ENCODE data around the gene PRDM10.
A peak's percentile ranks its signal among the peaks of the same experiment; 100 is the strongest.

The PRDM10 gene

DNA sequence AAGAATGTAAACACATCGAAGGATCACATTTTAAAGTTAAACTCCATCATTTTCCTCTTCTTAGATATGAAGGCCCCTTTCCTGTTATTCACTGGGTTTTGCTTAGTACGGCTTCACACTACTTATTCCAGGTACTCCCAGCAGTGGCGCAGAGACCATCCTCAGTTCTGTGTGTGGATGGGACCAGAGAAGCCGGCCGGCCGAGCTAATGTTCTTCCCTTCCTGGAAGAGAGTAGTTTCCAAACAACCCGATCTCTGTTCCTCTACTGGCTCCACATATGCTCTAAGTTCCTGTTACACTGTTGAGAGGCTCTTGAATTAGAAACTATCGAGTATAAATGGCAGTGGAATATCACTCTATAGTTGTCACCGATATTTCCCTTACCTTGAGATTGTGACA, 106.6 kb downstream of the PRDM10 start:
- DNase-seq (ENCODE audit: extremely low spot score), result no peak
- CTCF ChIA-PET, result no interaction called here
- TF ChIP-seq, protein P1, sequence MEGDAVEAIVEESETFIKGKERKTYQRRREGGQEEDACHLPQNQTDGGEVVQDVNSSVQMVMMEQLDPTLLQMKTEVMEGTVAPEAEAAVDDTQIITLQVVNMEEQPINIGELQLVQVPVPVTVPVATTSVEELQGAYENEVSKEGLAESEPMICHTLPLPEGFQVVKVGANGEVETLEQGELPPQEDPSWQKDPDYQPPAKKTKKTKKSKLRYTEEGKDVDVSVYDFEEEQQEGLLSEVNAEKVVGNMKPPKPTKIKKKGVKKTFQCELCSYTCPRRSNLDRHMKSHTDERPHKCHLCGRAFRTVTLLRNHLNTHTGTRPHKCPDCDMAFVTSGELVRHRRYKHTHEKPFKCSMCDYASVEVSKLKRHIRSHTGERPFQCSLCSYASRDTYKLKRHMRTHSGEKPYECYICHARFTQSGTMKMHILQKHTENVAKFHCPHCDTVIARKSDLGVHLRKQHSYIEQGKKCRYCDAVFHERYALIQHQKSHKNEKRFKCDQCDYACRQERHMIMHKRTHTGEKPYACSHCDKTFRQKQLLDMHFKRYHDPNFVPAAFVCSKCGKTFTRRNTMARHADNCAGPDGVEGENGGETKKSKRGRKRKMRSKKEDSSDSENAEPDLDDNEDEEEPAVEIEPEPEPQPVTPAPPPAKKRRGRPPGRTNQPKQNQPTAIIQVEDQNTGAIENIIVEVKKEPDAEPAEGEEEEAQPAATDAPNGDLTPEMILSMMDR (IDR thresholded peaks at IDR 0.05; ENCODE audit: control extremely low read depth, extremely low read depth, low read depth, missing control alignments), result no peak
- POLR2A ChIA-PET, result interaction anchor here (0.6 kb wide), 1 partner anchor 40 kb away, joined by 4 read pairs; no protein-coding TSS in a partner anchor

DNA sequence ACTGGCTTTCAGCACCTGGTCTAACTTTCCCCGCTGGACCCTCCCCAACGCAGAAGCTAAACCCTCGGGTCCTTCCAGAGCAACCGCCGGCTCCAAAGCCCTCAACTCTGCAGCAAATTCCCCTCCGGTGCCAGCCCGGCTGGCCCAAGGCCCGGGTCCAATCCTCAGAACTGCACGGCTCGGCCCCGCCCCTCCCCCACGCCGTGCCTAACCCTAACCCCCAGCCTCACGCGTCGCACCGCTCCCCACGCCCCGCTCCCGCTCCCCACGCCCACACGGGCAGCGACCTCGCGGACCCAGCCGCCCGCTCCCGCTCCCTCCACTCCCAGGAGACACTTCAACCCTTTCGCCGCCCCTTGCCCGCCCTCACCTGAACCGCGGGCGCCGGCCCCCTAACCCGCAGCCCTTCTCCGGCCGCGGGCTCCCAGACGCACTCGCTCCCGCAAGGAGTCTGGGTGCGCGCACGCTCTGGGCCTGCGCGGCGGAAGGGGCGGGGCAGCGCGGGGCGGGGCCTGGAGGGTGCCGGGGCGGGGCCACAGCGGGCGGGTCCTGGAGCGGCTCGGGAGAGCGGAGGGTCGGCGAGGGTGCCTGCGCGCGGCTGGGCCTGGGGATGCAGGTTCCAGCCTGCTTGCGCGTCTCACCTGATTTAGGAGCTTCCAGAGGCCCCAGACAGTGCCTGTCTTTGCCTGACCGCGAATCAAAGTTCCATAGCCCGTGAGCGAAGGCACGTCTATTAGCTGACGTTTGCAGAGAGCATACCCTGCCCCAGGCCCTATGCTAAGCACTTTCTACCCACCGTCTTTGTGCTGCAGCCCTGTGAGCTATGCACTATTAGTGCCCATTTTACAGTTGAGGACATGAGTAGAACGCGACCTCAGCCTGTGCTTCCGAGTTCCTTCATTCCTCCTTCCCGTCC, 107.3 kb downstream of the PRDM10 start, which contains the start of gene NFRKB:
TSS of gene NFRKB (minus strand) at position 453 of the 916 bp plus-strand sequence. CDS start 2,729 bp downstream, outside the sequence.
- CTCF ChIA-PET, result interaction anchor here (1.0 to 1.4 kb wide), 3 partner anchors 9 to 236 kb away, joined by 3 to 5 read pairs (median 3); no protein-coding TSS in a partner anchor
- TF ChIP-seq, protein P1 (IDR thresholded peaks at IDR 0.05; ENCODE audit: control extremely low read depth, extremely low read depth, low read depth, missing control alignments), result no peak
- POLR2A ChIA-PET, result interaction anchor here (0.6 kb wide), 1 partner anchor 39 kb away, joined by 4 read pairs; no protein-coding TSS in a partner anchor
- DNase-seq (ENCODE audit: extremely low spot score), result peak; percentile 98

DNA sequence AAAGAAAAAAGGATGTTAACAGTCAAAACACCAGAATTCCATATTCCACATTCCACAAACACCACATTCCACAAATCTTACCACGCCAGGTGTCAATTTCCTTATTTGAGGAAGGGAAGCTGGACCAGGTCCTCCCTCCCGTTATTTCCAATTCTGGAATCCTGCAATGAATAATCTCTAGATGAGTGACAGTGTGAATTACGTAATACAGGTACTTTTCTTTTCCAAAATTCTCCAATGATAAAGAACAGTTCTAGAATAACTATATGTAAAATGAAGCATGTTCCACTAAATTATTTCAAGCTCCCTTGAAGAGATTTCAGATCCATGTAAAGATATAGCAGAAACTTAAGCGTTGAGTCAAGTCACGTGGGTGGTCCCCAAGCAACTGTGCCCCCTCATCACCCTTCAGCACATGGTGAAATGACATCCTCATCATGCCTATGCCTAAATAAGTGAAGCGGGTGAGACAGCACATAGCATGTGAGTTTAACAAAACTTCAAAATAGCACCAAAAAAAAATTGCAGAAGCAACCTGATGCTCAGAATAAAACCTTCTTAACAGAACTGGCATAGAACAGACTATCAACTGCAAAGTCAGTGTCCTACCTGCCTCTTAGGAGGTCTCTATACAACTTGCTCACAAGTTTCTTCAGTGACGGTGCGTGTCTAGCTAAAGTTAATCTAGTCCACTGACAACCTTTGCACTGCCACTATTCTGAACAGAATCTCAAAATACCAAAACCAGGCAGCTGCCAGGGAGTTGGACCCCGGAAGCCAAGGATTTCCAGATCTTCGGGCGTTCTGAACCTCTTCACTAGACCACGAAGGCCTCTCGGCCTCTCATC, 108.1 kb downstream of the PRDM10 start:
- ChIA-PET POLR2A (no interaction called here), CTCF (interaction anchor here (1.0 to 1.4 kb wide), 3 partner anchors 10 to 236 kb away, joined by 3 to 5 read pairs (median 3); no protein-coding TSS in a partner anchor)
- TF ChIP-seq, protein P1 (IDR thresholded peaks at IDR 0.05; ENCODE audit: control extremely low read depth, extremely low read depth, low read depth, missing control alignments), result no peak
- DNase-seq (ENCODE audit: extremely low spot score), result peak; percentile 25

DNA sequence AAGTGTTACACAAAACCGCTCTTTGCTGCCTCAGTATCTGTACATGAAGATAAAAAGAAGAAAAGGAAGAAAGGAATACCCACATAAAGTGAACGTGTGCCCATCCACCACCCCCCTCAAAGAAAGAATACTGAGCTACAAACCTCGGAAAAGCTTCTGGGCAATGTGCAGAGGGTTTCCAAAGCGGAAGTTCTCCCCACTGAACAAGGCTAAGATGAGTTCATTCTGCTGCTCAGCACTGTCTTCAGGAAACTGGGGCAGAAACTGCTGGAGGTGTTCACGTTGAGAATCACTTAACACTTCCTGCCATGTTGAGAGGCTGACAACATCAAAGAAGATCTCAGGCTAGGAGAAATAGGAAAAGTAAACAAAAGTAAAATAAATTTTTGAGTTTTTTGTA, 114.2 kb downstream of the PRDM10 start:
- POLR2A ChIA-PET, result no interaction called here
- DNase-seq (ENCODE audit: extremely low spot score), result no peak
- TF ChIP-seq, protein P1 (IDR thresholded peaks at IDR 0.05; ENCODE audit: control extremely low read depth, extremely low read depth, low read depth, missing control alignments), result no peak
- CTCF ChIA-PET, result interaction anchor here (1.0 to 2.3 kb wide), 2 partner anchors 15 to 243 kb away, joined by 4 to 7 read pairs; no protein-coding TSS in a partner anchor

DNA sequence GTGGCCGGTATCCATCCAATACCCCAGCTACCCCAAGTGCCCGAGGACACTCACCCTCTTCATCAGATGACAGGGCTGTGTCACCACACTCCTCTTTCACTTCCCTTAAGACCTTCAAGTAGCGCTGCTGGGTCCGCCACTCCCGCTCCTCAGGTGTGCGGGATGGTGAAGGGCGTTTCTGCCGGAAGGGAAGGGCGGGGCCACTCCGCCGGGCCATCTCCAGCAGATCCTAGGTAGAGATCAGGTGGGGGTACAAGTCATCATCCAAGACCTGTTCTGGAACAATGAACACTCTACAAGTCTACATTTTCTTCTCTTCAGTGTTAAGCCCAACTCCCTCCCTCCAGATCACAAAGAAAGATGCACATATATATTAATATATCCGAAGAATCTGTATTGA, 117.3 kb downstream of the PRDM10 start:
- ChIA-PET POLR2A (no interaction called here), CTCF (interaction anchor here (1.0 to 1.4 kb wide), 2 partner anchors 10 to 11 kb away, joined by 3 to 4 read pairs; no protein-coding TSS in a partner anchor)
- DNase-seq (ENCODE audit: extremely low spot score), result no peak
- TF ChIP-seq, protein P1 (IDR thresholded peaks at IDR 0.05; ENCODE audit: control extremely low read depth, extremely low read depth, low read depth, missing control alignments), result no peak

DNA sequence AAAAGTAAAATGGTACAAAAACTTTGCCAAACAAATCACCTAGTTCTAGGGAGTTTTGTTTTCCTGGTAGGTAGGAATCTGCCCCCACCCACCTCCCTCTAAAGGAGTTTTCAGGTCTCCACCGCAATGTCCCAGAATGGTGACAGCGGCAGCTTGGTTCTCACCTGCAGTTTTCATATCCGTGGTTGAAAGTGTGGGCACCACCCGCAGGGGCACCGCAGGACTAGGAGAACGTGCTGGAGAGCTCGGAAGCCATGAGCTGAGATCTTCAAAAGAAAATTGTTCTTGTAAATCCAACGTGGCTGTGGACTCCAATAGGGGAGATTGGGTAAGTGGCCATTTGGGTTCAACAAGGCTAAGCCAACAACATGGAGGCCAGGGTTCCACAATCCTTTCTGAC, 118.1 kb downstream of the PRDM10 start:
- no peak for DNase-seq (ENCODE audit: extremely low spot score)
- TF ChIP-seq, protein P1 (IDR thresholded peaks at IDR 0.05; ENCODE audit: control extremely low read depth, extremely low read depth, low read depth, missing control alignments), result no peak
- CTCF ChIA-PET, result interaction anchor here (0.8 kb wide), 1 partner anchor 25 kb away, joined by 3 read pairs; no protein-coding TSS in a partner anchor
- POLR2A ChIA-PET, result no interaction called here

Measured in GM10248 (cell line).